NCI-H1694 treated with DMSO at 0.1 percent for 48 hours (cell line): ENCODE results near the gene TRIM46.

Experiments
- DNase-seq: peaks from one replicate; lab custom pipeline; 2025; lab: John Stamatoyannopoulos, UW

Gene TRIM46

GRCh38 chr1:155173478-155174323 lies at the start of gene TRIM46:
TRIM46 (plus strand) TSS chr1:155173849; CDS start chr1:155173967, 118 bp downstream.
- peak; percentile 91 for DNase-seq

GRCh38 chr1:155124503-155125463 lies 48.9 kb upstream of the TRIM46 start:
- no peak for DNase-seq

GRCh38 chr1:155125511-155125945 lies 48.1 kb upstream of the TRIM46 start:
- DNase-seq: no peak

GRCh38 chr1:155125946-155126555 lies 47.6 kb upstream of the TRIM46 start:
- no peak for DNase-seq

GRCh38 chr1:155126556-155127104 lies 47.0 kb upstream of the TRIM46 start:
- DNase-seq: peak; percentile 72

- DNase-seq: peak; percentile 69
Measured at GRCh38 chr1:155127105-155127966, 46.3 kb upstream of the TRIM46 start, which contains the start of gene EFNA1. EFNA1 (plus strand) TSS chr1:155127876; CDS start chr1:155127978, 102 bp downstream.

- DNase-seq: no peak
Measured at GRCh38 chr1:155127967-155128754, 45.5 kb upstream of the TRIM46 start.

GRCh38 chr1:155128755-155129473 lies 44.7 kb upstream of the TRIM46 start:
- DNase-seq: no peak

GRCh38 chr1:155130272-155131006 lies 43.2 kb upstream of the TRIM46 start:
- DNase-seq: no peak

- no peak for DNase-seq
Measured at GRCh38 chr1:155131285-155131684, 42.4 kb upstream of the TRIM46 start.

GRCh38 chr1:155131856-155132255 lies 41.8 kb upstream of the TRIM46 start:
- DNase-seq: no peak

GRCh38 chr1:155133799-155134281 lies 39.8 kb upstream of the TRIM46 start:
- no peak for DNase-seq

- DNase-seq: no peak
Measured at GRCh38 chr1:155134322-155134721, 39.3 kb upstream of the TRIM46 start.

GRCh38 chr1:155134880-155135414 lies 38.7 kb upstream of the TRIM46 start:
- DNase-seq: peak; percentile 54

GRCh38 chr1:155135415-155136028 lies 38.1 kb upstream of the TRIM46 start, which contains the start of gene SLC50A1:
SLC50A1 (plus strand) TSS chr1:155135852; CDS start chr1:155135912, 60 bp downstream.
- DNase-seq: peak; percentile 96

GRCh38 chr1:155136748-155137147 lies 36.9 kb upstream of the TRIM46 start:
- DNase-seq: no peak

- no peak for DNase-seq
Measured at GRCh38 chr1:155137154-155137949, 36.3 kb upstream of the TRIM46 start.
